Measurements from ENCODE around the gene FGD5. TPM values are rescaled to one million over a fixed set of nuclear protein-coding genes. Genes with fewer than 3 reads are reported as not detected.

Gene FGD5
- total RNA-seq, 1 experiment from 2014 or later = not detected

DNA sequence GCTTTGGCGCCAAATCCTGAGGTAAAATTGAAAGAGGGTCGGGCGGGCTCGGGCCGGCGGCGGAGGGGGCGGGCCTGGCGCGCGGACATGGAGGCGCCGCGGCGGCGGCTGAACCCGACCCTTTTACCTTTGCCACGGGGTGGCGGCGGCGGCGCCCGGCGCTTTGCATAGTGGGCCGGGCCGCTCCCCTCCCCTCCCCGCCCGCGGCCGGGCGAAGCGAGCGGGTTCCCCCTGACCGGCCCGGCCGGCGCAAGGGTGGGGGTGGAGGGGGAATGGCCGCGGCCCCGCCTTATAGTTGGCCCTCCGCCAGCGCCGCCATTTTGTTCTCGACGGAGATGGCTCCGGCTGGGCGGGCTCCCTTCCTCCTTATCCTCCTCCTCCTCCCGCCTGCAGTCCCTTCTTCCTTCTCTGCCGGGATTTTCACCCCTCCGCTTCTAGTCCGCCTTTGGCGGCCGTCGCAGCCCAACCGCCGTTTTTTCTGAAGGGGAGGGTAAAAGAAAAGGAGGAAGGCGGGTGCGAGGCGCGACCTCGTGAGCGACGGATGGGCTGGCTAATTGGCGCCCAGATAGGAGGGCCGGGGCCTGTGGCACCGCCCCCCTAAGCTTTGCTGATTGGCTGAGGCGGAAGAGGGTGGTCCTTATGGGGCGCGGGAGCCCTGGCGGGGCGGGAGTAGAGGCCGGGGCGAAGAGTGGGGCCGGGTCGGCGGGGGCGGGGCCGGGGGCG, 129.3 kb downstream of the FGD5 start:
- CTCF ChIA-PET = interaction anchor here (0.7 kb wide), 1 partner anchor 910 kb away, joined by 5 read pairs; no protein-coding TSS in a partner anchor
- peak overlapping the region; percentile 67 for H3K4me3 ChIP-seq (ENCODE audit: low read depth, low read length, poor library complexity, severe bottlenecking)
- TF ChIP-seq, protein P1, sequence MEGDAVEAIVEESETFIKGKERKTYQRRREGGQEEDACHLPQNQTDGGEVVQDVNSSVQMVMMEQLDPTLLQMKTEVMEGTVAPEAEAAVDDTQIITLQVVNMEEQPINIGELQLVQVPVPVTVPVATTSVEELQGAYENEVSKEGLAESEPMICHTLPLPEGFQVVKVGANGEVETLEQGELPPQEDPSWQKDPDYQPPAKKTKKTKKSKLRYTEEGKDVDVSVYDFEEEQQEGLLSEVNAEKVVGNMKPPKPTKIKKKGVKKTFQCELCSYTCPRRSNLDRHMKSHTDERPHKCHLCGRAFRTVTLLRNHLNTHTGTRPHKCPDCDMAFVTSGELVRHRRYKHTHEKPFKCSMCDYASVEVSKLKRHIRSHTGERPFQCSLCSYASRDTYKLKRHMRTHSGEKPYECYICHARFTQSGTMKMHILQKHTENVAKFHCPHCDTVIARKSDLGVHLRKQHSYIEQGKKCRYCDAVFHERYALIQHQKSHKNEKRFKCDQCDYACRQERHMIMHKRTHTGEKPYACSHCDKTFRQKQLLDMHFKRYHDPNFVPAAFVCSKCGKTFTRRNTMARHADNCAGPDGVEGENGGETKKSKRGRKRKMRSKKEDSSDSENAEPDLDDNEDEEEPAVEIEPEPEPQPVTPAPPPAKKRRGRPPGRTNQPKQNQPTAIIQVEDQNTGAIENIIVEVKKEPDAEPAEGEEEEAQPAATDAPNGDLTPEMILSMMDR (conservative IDR thresholded peaks at IDR 0.05; ENCODE audit: low read depth, low read length) = no peak
- TF ChIP-seq EZH2 (IDR thresholded peaks at IDR 0.05; ENCODE audit: borderline replicate concordance, low read depth, low read length, poor library complexity, severe bottlenecking) = no peak

DNA sequence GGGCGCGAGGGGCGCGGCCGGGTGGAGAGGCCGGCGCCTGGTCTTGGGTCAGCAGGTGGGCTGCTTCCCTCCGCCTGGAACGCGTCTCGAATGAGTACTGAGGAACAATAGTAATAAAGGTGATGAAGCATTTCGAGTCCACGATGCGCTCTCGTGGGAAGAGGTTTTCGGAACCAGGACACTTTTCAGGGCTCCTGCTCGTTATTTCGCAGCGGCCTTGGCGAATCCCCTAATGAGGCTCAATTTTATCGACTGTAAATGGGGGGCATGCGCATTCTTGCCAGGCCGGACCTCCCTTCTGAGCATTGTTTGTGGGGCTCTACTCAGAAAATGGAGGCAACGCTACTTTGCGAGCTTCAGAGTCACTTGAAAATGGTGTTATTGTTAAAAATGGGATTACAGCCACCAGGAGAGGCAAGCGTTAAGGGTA, 129.9 kb downstream of the FGD5 start:
- H3K36me3 ChIP-seq (ENCODE audit: insufficient read depth, low read length, poor library complexity, severe bottlenecking) = peaks cover 34% of the 10 kb centered on the region
- H3K4me1 ChIP-seq (ENCODE audit: insufficient read depth, low read length, poor library complexity, severe bottlenecking) = peaks cover 20% of the 10 kb centered on the region
- ChIA-PET CTCF (interaction anchor here (0.7 kb wide), 1 partner anchor 910 kb away, joined by 5 read pairs; no protein-coding TSS in a partner anchor), POLR2A (ENCODE audit: low non-redundant PET) (interaction anchor here (0.7 kb wide), 1 partner anchor 585 kb away, joined by 4 read pairs; no protein-coding TSS in a partner anchor)
- no peaks in the 10 kb centered on the region for H3K9me3 ChIP-seq (ENCODE audit: low read depth, low read length, poor library complexity, severe bottlenecking)
- DNase-seq (ENCODE audit: low spot score) = no peak
- TF ChIP-seq EZH2 (IDR thresholded peaks at IDR 0.05; ENCODE audit: borderline replicate concordance, low read depth, low read length, poor library complexity, severe bottlenecking) = no peak
- TF ChIP-seq, protein P1 (conservative IDR thresholded peaks at IDR 0.05; ENCODE audit: low read depth, low read length) = no peak
- H3K27ac ChIP-seq (ENCODE audit: low read depth, low read length, poor library complexity, severe bottlenecking) = peak overlapping the region; percentile 78
- intact Hi-C loops (cut with micrococcal nuclease; ENCODE audit: unreplicated experiment) = loop anchor here (2.0 to 10.0 kb wide), 2 partner anchors 150 to 774 kb away; partner anchors contain the start of genes LSM3, RBSN and XPC
- H3K27me3 ChIP-seq (replicated peaks; ENCODE audit: insufficient read depth, low read depth, low read length, poor library complexity) = no peaks in the 10 kb centered on the region
- no TSS peak for BruUV-seq (replicated peaks)
- peak overlapping the region; percentile 67 for H3K4me3 ChIP-seq (ENCODE audit: low read depth, low read length, poor library complexity, severe bottlenecking)

More for the DNA sequence above, 129.3 kb downstream of the FGD5 start:
- intact Hi-C loops (cut with micrococcal nuclease; ENCODE audit: unreplicated experiment) = loop anchor here (2.0 to 10.0 kb wide), 2 partner anchors 151 to 773 kb away; partner anchors contain the start of genes LSM3, RBSN and XPC
- BruUV-seq (replicated peaks) = no TSS peak
- peak; percentile 97 for DNase-seq (ENCODE audit: low spot score)
- Histone ChIP-seq H3K27me3 (replicated peaks; ENCODE audit: insufficient read depth, low read depth, low read length, poor library complexity) (no peaks in the 10 kb centered on the region), H3K4me1 (ENCODE audit: insufficient read depth, low read length, poor library complexity, severe bottlenecking) (peaks cover 20% of the 10 kb centered on the region), H3K9me3 (ENCODE audit: low read depth, low read length, poor library complexity, severe bottlenecking) (no peaks in the 10 kb centered on the region), H3K27ac (ENCODE audit: low read depth, low read length, poor library complexity, severe bottlenecking) (peak overlapping the region; percentile 99), H3K36me3 (ENCODE audit: insufficient read depth, low read length, poor library complexity, severe bottlenecking) (peaks cover 36% of the 10 kb centered on the region)
- POLR2A ChIA-PET (ENCODE audit: low non-redundant PET) = interaction anchor here (0.7 kb wide), 1 partner anchor 586 kb away, joined by 4 read pairs; no protein-coding TSS in a partner anchor

DNA sequence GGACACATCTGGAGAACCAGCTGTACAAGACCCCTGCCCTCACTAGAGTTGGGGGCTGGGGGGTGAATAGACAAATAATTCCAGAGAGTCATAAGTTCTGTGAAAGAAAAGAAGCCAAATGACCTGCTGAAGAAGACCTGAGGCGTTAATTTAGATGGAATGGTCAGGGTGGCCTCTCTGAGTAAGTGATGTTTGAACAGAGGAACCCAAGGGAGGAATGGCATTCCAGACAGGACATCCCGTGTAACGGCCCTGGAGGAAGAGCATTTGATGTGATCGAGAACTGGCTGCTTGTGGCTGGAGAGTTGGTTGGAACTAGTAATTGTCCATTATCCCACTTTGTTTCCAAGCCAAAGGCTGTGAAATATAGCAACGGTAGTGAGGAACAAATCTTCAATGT, 130.4 kb downstream of the FGD5 start:
- TF ChIP-seq EZH2 (IDR thresholded peaks at IDR 0.05; ENCODE audit: borderline replicate concordance, low read depth, low read length, poor library complexity, severe bottlenecking) = no peak
- TF ChIP-seq, protein P1 (conservative IDR thresholded peaks at IDR 0.05; ENCODE audit: low read depth, low read length) = no peak
- no peaks in the 10 kb centered on the region for H3K9me3 ChIP-seq (ENCODE audit: low read depth, low read length, poor library complexity, severe bottlenecking)
- ChIA-PET POLR2A (ENCODE audit: low non-redundant PET) (no interaction called here), CTCF (no interaction called here)
- H3K4me3 ChIP-seq (ENCODE audit: low read depth, low read length, poor library complexity, severe bottlenecking) = peak overlapping the region; percentile 67
- no peak for DNase-seq (ENCODE audit: low spot score)
- no peaks in the 10 kb centered on the region for H3K27me3 ChIP-seq (replicated peaks; ENCODE audit: insufficient read depth, low read depth, low read length, poor library complexity)
- BruUV-seq (replicated peaks) = TSS peak; percentile 57
- peaks cover 28% of the 10 kb centered on the region for H3K36me3 ChIP-seq (ENCODE audit: insufficient read depth, low read length, poor library complexity, severe bottlenecking)
- H3K27ac ChIP-seq (ENCODE audit: low read depth, low read length, poor library complexity, severe bottlenecking) = peak overlapping the region; percentile 78
- intact Hi-C loops (cut with micrococcal nuclease; ENCODE audit: unreplicated experiment) = loop anchor here (2.0 to 10.0 kb wide), 2 partner anchors 150 to 774 kb away; partner anchors contain the start of genes LSM3, RBSN and XPC
- peaks cover 20% of the 10 kb centered on the region for H3K4me1 ChIP-seq (ENCODE audit: insufficient read depth, low read length, poor library complexity, severe bottlenecking)

All from A673 (cell line).